Transverse colon (tissue), 3 donors: ENCODE results near the gene TUBB3.

ENCODE experiments used
- CTCF ChIP-seq, 5 experiments: fragments of 200-600 bp in 3 of 5; fragments of 450-650 bp in 2 of 5; sonication (generic) in 3 of 5; IDR thresholded peaks; 1 replicate in 2 of 5; 2 replicates in 3 of 5; pipeline ENCODE4 v1.5.1; 2016 to 2017; ENCODE audit warnings: antibody characterized with exemption in 5 of 5, inconsistent platforms in 3 of 5, mild to moderate bottlenecking in 2 of 5, moderate library complexity in 1 of 5
- EP300 ChIP-seq: sonication (generic); formaldehyde crosslinking; IDR thresholded peaks from one replicate; pipeline ENCODE4 v1.6.1; 2017; ENCODE audit warnings: antibody characterized with exemption, low read depth
- POLR2A ChIP-seq: fragments of 450-650 bp; IDR thresholded peaks from one replicate; pipeline ENCODE4 v1.6.1; 2016; ENCODE audit warnings: antibody characterized with exemption, mild to moderate bottlenecking, moderate library complexity

- no peak for TF ChIP-seq CTCF (IDR thresholded peaks at IDR 0.05)
- no peak for TF ChIP-seq EP300
- no peak for TF ChIP-seq POLR2A
Measured at GRCh38 chr16:89965447-89966225, 42.5 kb downstream of the TUBB3 start.
